Upper lobe of right lung (tissue), 1 donor: ENCODE measurements around the gene FA2H. TPM values are rescaled to one million over a fixed set of nuclear protein-coding genes. Genes with fewer than 3 reads are reported as not detected.

Experiments used
- ATAC-seq: fragments of 200-7000 bp; cut with Tn5 transposase; one replicate; pipeline ENCODE4 v1.9.1; 2020; ENCODE audit warnings: mild to moderate bottlenecking, moderate library complexity
- DNase-seq: peaks from one replicate; pipeline ENCODE4 v3.0.0-alpha.2; 2020
- H3K27ac ChIP-seq: fragments of 200-600 bp; one replicate; pipeline ENCODE4 v1.8.0; 2022
- H3K27me3 ChIP-seq: fragments of 200-600 bp; one replicate; pipeline ENCODE4 v1.8.0; 2022; ENCODE audit warnings: mild to moderate bottlenecking
- H3K36me3 ChIP-seq: fragments of 200-600 bp; one replicate; pipeline ENCODE4 v1.8.0; 2022
- H3K4me1 ChIP-seq: fragments of 200-600 bp; one replicate; pipeline ENCODE4 v1.8.0; 2022
- H3K4me3 ChIP-seq: fragments of 200-600 bp; one replicate; pipeline ENCODE4 v1.8.0; 2022; ENCODE audit warnings: mild to moderate bottlenecking
- H3K9me3 ChIP-seq: fragments of 200-600 bp; one replicate; pipeline ENCODE4 v1.8.0; 2022
- CTCF ChIP-seq: fragments of 200-600 bp; IDR thresholded peaks from one replicate; pipeline ENCODE4 v1.8.0; 2022; ENCODE audit warnings: antibody characterized with exemption
- intact Hi-C: fragments of 100-400 bp; cut with DNase I; formaldehyde crosslinking; loops from one replicate; pipeline ENCODE4 v1.11.0; 2022
- total RNA-seq: library from RNA; stranded (reverse); fragmentation: NEBNext Ultra II Directional; extraction: Animal tissue kit (Norgen Biotek cat#: 25700); gene quantifications from one replicate; pipeline ENCODE4 v1.2.1, GENCODE V29; 2021
- donor health status: DM: no; HTN: yes; CAD: no; lungs with severe emphysema.

The FA2H gene
- total RNA-seq, 1 donor from 2014 or later = 2.1 TPM

GRCh38 chr16:74743668-74744299 lies 30.8 kb downstream of the FA2H start:
- intact Hi-C loops = no loop called here
- Histone ChIP-seq H3K27me3 (no peaks in the 10 kb centered on the region), H3K36me3 (no peaks in the 10 kb centered on the region), H3K4me1 (no peaks in the 10 kb centered on the region), H3K4me3 (no peak overlapping the region), H3K9me3 (no peaks in the 10 kb centered on the region), H3K27ac (peak overlapping the region; percentile 39)
- DNase-seq (peak; percentile 82), ATAC-seq (peak; percentile 91)
- no peak for TF ChIP-seq CTCF

GRCh38 chr16:74743045-74743667 lies 31.5 kb downstream of the FA2H start:
- no peaks in the 10 kb centered on the region for H3K9me3 ChIP-seq
- TF ChIP-seq CTCF = no peak
- no peaks in the 10 kb centered on the region for H3K36me3 ChIP-seq
- intact Hi-C loops = no loop called here
- H3K4me3 ChIP-seq = no peak overlapping the region
- no peaks in the 10 kb centered on the region for H3K27me3 ChIP-seq
- ATAC-seq (no peak), DNase-seq (no peak)
- H3K4me1 ChIP-seq = no peaks in the 10 kb centered on the region
- H3K27ac ChIP-seq = no peak overlapping the region

- no peak for DNase-seq
Measured at GRCh38 chr16:74742051-74742481, 32.6 kb downstream of the FA2H start.

GRCh38 chr16:74740795-74741304 lies 33.8 kb downstream of the FA2H start:
- Histone ChIP-seq H3K4me1 (no peaks in the 10 kb centered on the region), H3K36me3 (no peaks in the 10 kb centered on the region), H3K27ac (no peak overlapping the region), H3K9me3 (no peaks in the 10 kb centered on the region), H3K27me3 (no peaks in the 10 kb centered on the region), H3K4me3 (no peak overlapping the region)
- no peak for TF ChIP-seq CTCF
- ATAC-seq (no peak), DNase-seq (no peak)
- intact Hi-C loops = no loop called here

More at GRCh38 chr16:74742051-74742481, 32.6 kb downstream of the FA2H start:
- Histone ChIP-seq H3K27me3 (no peaks in the 10 kb centered on the region), H3K4me3 (no peak overlapping the region), H3K4me1 (no peaks in the 10 kb centered on the region), H3K9me3 (no peaks in the 10 kb centered on the region), H3K36me3 (no peaks in the 10 kb centered on the region), H3K27ac (no peak overlapping the region)
- intact Hi-C loops = no loop called here
- no peak for TF ChIP-seq CTCF
- ATAC-seq = no peak

- no peak for ATAC-seq
- H3K4me3 ChIP-seq = no peak overlapping the region
- DNase-seq = no peak
- no peaks in the 10 kb centered on the region for H3K27me3 ChIP-seq
- H3K4me1 ChIP-seq = no peaks in the 10 kb centered on the region
- no peaks in the 10 kb centered on the region for H3K9me3 ChIP-seq
- TF ChIP-seq CTCF = no peak
- no peaks in the 10 kb centered on the region for H3K36me3 ChIP-seq
- intact Hi-C loops = no loop called here
- H3K27ac ChIP-seq = no peak overlapping the region
Measured at GRCh38 chr16:74739275-74739674, 35.3 kb downstream of the FA2H start.
